H1 (cell line): ENCODE results near the gene GALNT9. TPM values are rescaled to one million over a fixed set of nuclear protein-coding genes. Genes with fewer than 3 reads are reported as not detected.

Experiments
- CTCF ChIA-PET: fragments of 300-600 bp; sonication (Branson Sonifier 250); formaldehyde crosslinking; loops from one replicate; lab custom pipeline; 2021; ENCODE audit not compliant: partially characterized antibody; lab: Charles Lee
- POLR2A ChIA-PET: fragments of 300-600 bp; sonication (Branson Sonifier 250); formaldehyde crosslinking; loops from one replicate; lab custom pipeline; 2021; ENCODE audit warnings: inconsistent platforms; ENCODE audit not compliant: partially characterized antibody; lab: Charles Lee
- DNase-seq, 2 experiments: peaks; one replicate each; pipeline versions ENCODE4 v3.0.0 to v3.0.0-alpha.2; 2010 to 2022; ENCODE audit warnings: low spot score in 2 of 2, low read depth in 1 of 2, mixed read lengths in 1 of 2
- FAIRE-seq: peaks from 2 replicates; lab custom pipeline; 2011; peaks lifted over from hg19 to GRCh38; lab: Jason Lieb, UNC
- H2AFZ ChIP-seq: 2 replicates; pipeline ENCODE4 v1.8.1; 2012; ENCODE audit warnings: low read length, inconsistent platforms
- H2AK5ac ChIP-seq: 2 replicates; pipeline ENCODE4 v1.6.1; 2013; ENCODE audit warnings: low read depth, low read length
- H2BK120ac ChIP-seq: replicated peaks from 2 replicates; pipeline ENCODE3; 2013; ENCODE audit warnings: low read depth, low read length, inconsistent platforms
- H2BK12ac ChIP-seq: 2 replicates; pipeline ENCODE4 v1.6.1; 2013; ENCODE audit warnings: low read depth, low read length
- H2BK15ac ChIP-seq: 2 replicates; pipeline ENCODE4 v1.6.1; 2013; ENCODE audit warnings: low read length
- H2BK20ac ChIP-seq: 2 replicates; pipeline ENCODE4 v1.6.1; 2013; ENCODE audit warnings: low read length
- H2BK5ac ChIP-seq: 2 replicates; pipeline ENCODE4 v1.6.1; 2013; ENCODE audit warnings: low read depth, low read length
- H3K14ac ChIP-seq: 2 replicates; pipeline ENCODE4 v1.6.1; 2013; ENCODE audit warnings: inconsistent platforms; ENCODE audit not compliant: insufficient read length
- H3K18ac ChIP-seq: 2 replicates; pipeline ENCODE4 v1.6.1; 2013; ENCODE audit warnings: low read length; ENCODE audit errors: extremely low read depth
- H3K23ac ChIP-seq: 2 replicates; pipeline ENCODE4 v1.6.1; 2013; ENCODE audit warnings: inconsistent platforms; ENCODE audit not compliant: insufficient read length
- H3K23me2 ChIP-seq: 2 replicates; pipeline ENCODE4 v1.6.1; 2013; ENCODE audit warnings: low read depth, low read length
- H3K27ac ChIP-seq: 2 replicates; pipeline ENCODE4 v1.6.1; 2011; ENCODE audit warnings: low read depth, low read length, inconsistent platforms
- H3K27me3 ChIP-seq, 4 experiments: replicated peaks in 1 of 4; 1 replicate in 1 of 4; 2 replicates in 3 of 4; pipeline versions ENCODE4 v1.6.1 to v1.8.1; 2011 to 2013; ENCODE audit warnings: low read length in 3 of 4, mild to moderate bottlenecking in 3 of 4, inconsistent platforms in 2 of 4, mixed read lengths in 2 of 4, moderate library complexity in 1 of 4; ENCODE audit not compliant: control insufficient read depth in 3 of 4, insufficient read depth in 3 of 4; ENCODE audit errors: extremely low read depth in 1 of 4
- H3K36me3 ChIP-seq, 4 experiments: 2 replicates each; pipeline versions ENCODE4 v1.6.1 to v1.8.1; 2011 to 2013; ENCODE audit warnings: mild to moderate bottlenecking in 4 of 4, low read length in 3 of 4, moderate library complexity in 2 of 4, control low read depth in 1 of 4, inconsistent platforms in 1 of 4; ENCODE audit not compliant: insufficient read depth in 4 of 4, control insufficient read depth in 2 of 4
- H3K4ac ChIP-seq: replicated peaks from 2 replicates; pipeline ENCODE3; 2013; ENCODE audit warnings: low read length, low read depth, mixed read lengths, inconsistent platforms; ENCODE audit not compliant: insufficient read length
- H3K4me1 ChIP-seq, 4 experiments: replicated peaks in 1 of 4; 1 replicate in 1 of 4; 2 replicates in 3 of 4; pipeline versions ENCODE4 v1.6.1 to v1.8.1; 2011 to 2013; ENCODE audit warnings: low read length in 3 of 4, inconsistent platforms in 2 of 4, mixed read lengths in 1 of 4; ENCODE audit not compliant: insufficient read depth in 4 of 4, control insufficient read depth in 3 of 4
- H3K4me2 ChIP-seq, 2 experiments: 2 replicates each; pipeline versions ENCODE4 v1.6.1 to v1.8.1; 2011 to 2013; ENCODE audit warnings: low read depth in 2 of 2, low read length in 2 of 2, control low read depth in 1 of 2, inconsistent platforms in 1 of 2, mild to moderate bottlenecking in 1 of 2; ENCODE audit not compliant: insufficient read depth in 1 of 2
- H3K4me3 ChIP-seq, 4 experiments: fragments of 200-600, 300-600 bp in 1 of 4; sonication (generic), shearing (Covaris generic), sonication (Bioruptor Twin) in 1 of 4; 2 replicates each; pipeline versions ENCODE4 v1.5.1 to v1.8.1; 2011 to 2016; ENCODE audit warnings: low read length in 4 of 4, low read depth in 3 of 4, control low read depth in 2 of 4, inconsistent platforms in 2 of 4, mild to moderate bottlenecking in 2 of 4, mixed read lengths in 1 of 4, moderate library complexity in 1 of 4; ENCODE audit not compliant: insufficient read depth in 2 of 4; ENCODE audit errors: extremely low read depth in 1 of 4
- H3K56ac ChIP-seq: replicated peaks from 2 replicates; pipeline ENCODE3; 2013; ENCODE audit warnings: low read depth, mild to moderate bottlenecking, mixed read lengths, low read length, inconsistent platforms; ENCODE audit not compliant: insufficient read length
- H3K79me1 ChIP-seq: 2 replicates; pipeline ENCODE4 v1.6.1; 2013; ENCODE audit warnings: low read depth, low read length, control low read depth
- H3K79me2 ChIP-seq, 2 experiments: 2 replicates each; pipeline versions ENCODE4 v1.6.1 to v1.8.1; 2012 to 2013; ENCODE audit warnings: low read length in 2 of 2, mild to moderate bottlenecking in 2 of 2, inconsistent platforms in 1 of 2; ENCODE audit not compliant: insufficient read depth in 2 of 2, control insufficient read depth in 1 of 2
- H3K9ac ChIP-seq, 4 experiments: replicated peaks in 1 of 4; 1 replicate in 1 of 4; 2 replicates in 3 of 4; pipeline versions ENCODE4 v1.6.1 to v1.8.1; 2011 to 2013; ENCODE audit warnings: low read depth in 3 of 4, low read length in 3 of 4, control low read depth in 2 of 4, mild to moderate bottlenecking in 2 of 4, moderate library complexity in 2 of 4, inconsistent platforms in 1 of 4; ENCODE audit errors: extremely low read depth in 1 of 4
- H3K9me3 ChIP-seq, 2 experiments: 2 replicates each; pipeline versions ENCODE4 v1.6.1 to v1.8.1; 2012 to 2013; ENCODE audit warnings: mild to moderate bottlenecking in 2 of 2, moderate library complexity in 2 of 2, control low read depth in 1 of 2, inconsistent platforms in 1 of 2, low read depth in 1 of 2, low read length in 1 of 2, mixed read lengths in 1 of 2; ENCODE audit not compliant: insufficient read depth in 2 of 2
- H4K20me1 ChIP-seq, 2 experiments: replicated peaks in 1 of 2; 2 replicates each; pipeline versions ENCODE3 to v1.8.1; 2011 to 2013; ENCODE audit warnings: inconsistent platforms in 2 of 2, low read length in 2 of 2, mild to moderate bottlenecking in 1 of 2; ENCODE audit not compliant: insufficient read depth in 2 of 2, control insufficient read depth in 1 of 2
- H4K5ac ChIP-seq: 2 replicates; pipeline ENCODE4 v1.6.1; 2013; ENCODE audit warnings: low read length, low read depth, mixed read lengths, inconsistent platforms; ENCODE audit not compliant: insufficient read length
- H4K8ac ChIP-seq: 2 replicates; pipeline ENCODE4 v1.8.0; 2013; ENCODE audit warnings: mild to moderate bottlenecking, moderate library complexity, low read length, inconsistent platforms; ENCODE audit not compliant: insufficient read depth; ENCODE audit errors: extremely low read depth
- H4K91ac ChIP-seq: replicated peaks from 2 replicates; pipeline ENCODE3; 2013; ENCODE audit warnings: low read length, mixed read lengths, inconsistent platforms; ENCODE audit not compliant: insufficient read length
- CHD2 ChIP-seq: IDR thresholded peaks from 2 replicates; pipeline ENCODE4 v1.6.1; 2012; ENCODE audit warnings: low read length, improper control_type of control experiment
- EZH2 ChIP-seq: fragments of 200-600 bp; sonication (generic); IDR thresholded peaks from 2 replicates; pipeline ENCODE4 v1.7.1; 2012; ENCODE audit warnings: low read depth, mild to moderate bottlenecking, moderate library complexity, low read length, inconsistent platforms; ENCODE audit not compliant: severe bottlenecking
- RAD21 ChIP-seq, 2 experiments: IDR thresholded peaks in 1 of 2; conservative IDR thresholded peaks in 1 of 2; 2 replicates each; pipeline ENCODE4 v1.6.1; 2011; ENCODE audit warnings: low read depth in 2 of 2, low read length in 2 of 2, improper control_type of control experiment in 1 of 2, inconsistent platforms in 1 of 2, mild to moderate bottlenecking in 1 of 2, moderate library complexity in 1 of 2
- RNF2 ChIP-seq: fragments of 200-900, 300-1000 bp; sonication (generic); IDR thresholded peaks from 2 replicates; pipeline ENCODE4 v1.7.1; 2016; ENCODE audit warnings: borderline replicate concordance, low read depth, mild to moderate bottlenecking, antibody characterized with exemption, low read length; ENCODE audit not compliant: poor library complexity, severe bottlenecking; ENCODE audit errors: missing control alignments
- SP1 ChIP-seq: IDR thresholded peaks from 2 replicates; pipeline ENCODE4 v1.6.1; 2011; ENCODE audit warnings: low read depth, low read length
- SUZ12 ChIP-seq: fragments of 200-600 bp; sonication (generic); IDR thresholded peaks from 2 replicates; pipeline ENCODE4 v1.6.1; 2012; ENCODE audit warnings: mild to moderate bottlenecking, inconsistent platforms, low read length, moderate library complexity, mixed read lengths
- TBP ChIP-seq: IDR thresholded peaks from 2 replicates; pipeline ENCODE4 v1.6.1; 2011; ENCODE audit warnings: low read depth, low read length, improper control_type of control experiment
- ZNF274 ChIP-seq: IDR thresholded peaks from 2 replicates; pipeline ENCODE4 v1.7.0; 2012; ENCODE audit warnings: low read length, borderline replicate concordance; ENCODE audit errors: extremely low read depth
- WGBS, 2 experiments: shearing (Covaris generic) in 1 of 2; methylation state at CpG; one replicate each; pipeline versions ENCODE4 v1.1.6 to v1.1.7; 2013 to 2015; ENCODE audit warnings: low lambda C conversion rate in 2 of 2, mixed read lengths in 2 of 2, inconsistent platforms in 1 of 2, low coverage in 1 of 2, missing lambda C conversion rate in 1 of 2; ENCODE audit not compliant: insufficient replicate concordance in 2 of 2, insufficient coverage in 1 of 2, insufficient read length in 1 of 2; ENCODE audit errors: extremely low coverage in 1 of 2, missing lambda C conversion rate in 1 of 2; 5-methylcytosine and 5-hydroxymethylcytosine counted together
- polyA plus RNA-seq, 7 experiments: library from polyadenylated mRNA; depleted of rRNA in 3 of 7; stranded (reverse) in 5 of 7; unstranded in 2 of 7; fragments of >200 nt in 5 of 7; fragments of 200-250 nt in 2 of 7; gene quantifications; 1 replicate in 5 of 7; 2 replicates in 1 of 7; 4 replicates in 1 of 7; pipeline versions ENCODE4 v1.2.1 to v1.2.3, GENCODE V29; 2011 to 2013; ENCODE audit warnings: missing spikeins in 2 of 7, mixed read lengths in 2 of 7
- total RNA-seq: library from RNA; stranded (reverse); fragmentation: NEBNext Ultra II Directional; extraction: Animal tissue kit (Norgen Biotek cat#: 25700); gene quantifications from 2 replicates; pipeline ENCODE4 v1.2.1, GENCODE V29; 2021
- TF ChIP-seq, protein P1 (sequence below): IDR thresholded peaks from 2 replicates; pipeline ENCODE4 v1.6.1; 2012; ENCODE audit warnings: inconsistent platforms

Gene GALNT9
- total and polyA plus RNA-seq, 2 of the 8 experiments (the other 6 are each of a cell fraction or from before 2014, with no cell fraction given), result 2.0 to 3.6 TPM

DNA sequence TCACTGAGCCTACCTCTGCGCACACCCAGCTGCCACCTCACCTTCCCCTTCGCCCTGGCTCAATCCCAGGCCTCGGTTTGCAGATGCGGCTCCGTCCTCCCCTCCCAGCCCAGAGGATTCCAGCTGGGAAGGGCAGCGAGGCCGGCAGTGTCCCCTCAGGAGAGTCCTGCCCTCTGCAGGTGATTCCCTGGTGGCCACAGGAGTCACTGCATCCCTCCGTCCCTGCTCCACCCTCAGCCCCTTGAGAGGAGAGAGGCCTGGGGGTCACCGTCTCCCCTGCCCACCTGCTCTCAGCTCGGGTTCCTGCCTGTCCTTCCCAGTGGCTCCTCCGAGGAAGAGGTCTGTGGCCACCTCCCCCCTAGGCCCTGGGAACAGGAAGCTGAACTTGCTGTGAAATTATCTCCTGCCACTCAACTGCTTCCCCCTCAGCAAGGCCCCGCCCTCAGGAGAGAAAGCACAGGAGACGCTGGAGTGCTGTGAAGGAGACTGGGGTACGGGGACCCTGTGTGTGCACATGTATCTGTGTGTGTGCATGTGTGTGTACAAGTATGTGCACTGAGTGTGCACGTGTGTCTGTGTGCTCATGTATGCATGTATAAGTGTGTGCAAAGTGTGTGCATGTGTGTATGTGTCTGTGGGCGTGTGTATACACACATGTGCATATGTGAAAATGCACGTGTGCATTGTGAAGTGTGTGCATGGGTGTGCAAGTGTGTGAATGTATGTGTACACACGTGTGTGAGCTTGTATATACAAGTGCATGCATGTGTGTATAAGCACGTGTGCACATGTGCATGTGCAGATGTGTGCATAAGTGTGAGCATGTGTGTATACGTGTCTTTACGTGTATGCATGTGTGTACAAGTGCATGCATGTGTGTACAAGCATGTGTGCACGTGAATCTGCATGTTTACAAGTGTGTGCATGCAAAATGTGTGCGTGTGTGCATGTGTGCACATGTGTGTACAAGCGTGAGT, 13.2 kb upstream of the GALNT9 start:
- H2BK12ac ChIP-seq, result no peak overlapping the region; the same call in 1 of the 2 replicates
- H3K27ac ChIP-seq, result no peak overlapping the region
- ChIA-PET CTCF (interaction anchor here (0.5 to 4.9 kb wide), 24 partner anchors 10 to 452 kb away, joined by 3 to 30 read pairs (median 4); no protein-coding TSS in a partner anchor), POLR2A (no interaction called here)
- no peak overlapping the region for H3K4me3 ChIP-seq
- WGBS, 2 experiments, result 75% methylated on average over 18 of the region's 24 CpGs; no CpG with 5 or more reads in 1 of the 2 experiments
- no peak overlapping the region for H3K23ac ChIP-seq
- no peak overlapping the region for H3K14ac ChIP-seq
- H4K8ac ChIP-seq, result no peak overlapping the region; the same call in 1 of the 2 replicates
- H4K20me1 ChIP-seq, result peaks cover 0 to 6% of the 10 kb centered on the region in 2 experiments
- H3K4me2 ChIP-seq, result no peak overlapping the region
- H3K79me1 ChIP-seq, result no peaks in the 10 kb centered on the region
- no peak overlapping the region; the same call in 1 of the 2 replicates for H3K18ac ChIP-seq
- FAIRE-seq (peak; percentile 45), DNase-seq (peak in 1 of 2 experiments; percentile 76)
- H2BK20ac ChIP-seq, result no peak overlapping the region
- no peaks in the 10 kb centered on the region for H3K79me2 ChIP-seq
- no peak overlapping the region; the same call in 1 of the 2 replicates for H2AFZ ChIP-seq
- H3K56ac ChIP-seq, result no peak overlapping the region
- H2BK15ac ChIP-seq, result no peak overlapping the region
- H4K5ac ChIP-seq, result no peak overlapping the region
- H3K4ac ChIP-seq, result no peak overlapping the region
- no peak overlapping the region for H2AK5ac ChIP-seq
- H3K23me2 ChIP-seq, result peaks cover 5% of the 10 kb centered on the region; the same call in 1 of the 2 replicates
- H3K27me3 ChIP-seq, result peaks cover 1 to 25% (median 12%) of the 10 kb centered on the region in 4 experiments
- no peaks in the 10 kb centered on the region; a peak in 1 of 4 replicates for H3K9me3 ChIP-seq
- no peak overlapping the region for H4K91ac ChIP-seq
- H3K36me3 ChIP-seq, result no peaks in the 10 kb centered on the region
- H2BK120ac ChIP-seq, result no peak overlapping the region
- no peak overlapping the region for H3K9ac ChIP-seq
- H2BK5ac ChIP-seq, result no peak overlapping the region
- H3K4me1 ChIP-seq, result peaks cover 0 to 2% (median 2%) of the 10 kb centered on the region in 4 experiments; a peak in 3 of 7 replicates
- TF ChIP-seq EZH2 (no peak), SP1 (no peak), SUZ12 (no peak), ZNF274 (no peak), RNF2 (no peak), TBP (no peak), RAD21 (IDR thresholded peaks at IDR 0.05 in 1 of 2, conservative IDR thresholded peaks at IDR 0.05 in 1 of 2; ENCODE audit: low read depth in 2 of 2, low read length in 2 of 2) (peak; percentile 59 to 72), CHD2 (no peak)
- TF ChIP-seq, protein P1, sequence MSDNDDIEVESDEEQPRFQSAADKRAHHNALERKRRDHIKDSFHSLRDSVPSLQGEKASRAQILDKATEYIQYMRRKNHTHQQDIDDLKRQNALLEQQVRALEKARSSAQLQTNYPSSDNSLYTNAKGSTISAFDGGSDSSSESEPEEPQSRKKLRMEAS, result peak; percentile 46; the same call in 1 of the 2 replicates
